ENCODE data around the gene FARP2.

DNA sequence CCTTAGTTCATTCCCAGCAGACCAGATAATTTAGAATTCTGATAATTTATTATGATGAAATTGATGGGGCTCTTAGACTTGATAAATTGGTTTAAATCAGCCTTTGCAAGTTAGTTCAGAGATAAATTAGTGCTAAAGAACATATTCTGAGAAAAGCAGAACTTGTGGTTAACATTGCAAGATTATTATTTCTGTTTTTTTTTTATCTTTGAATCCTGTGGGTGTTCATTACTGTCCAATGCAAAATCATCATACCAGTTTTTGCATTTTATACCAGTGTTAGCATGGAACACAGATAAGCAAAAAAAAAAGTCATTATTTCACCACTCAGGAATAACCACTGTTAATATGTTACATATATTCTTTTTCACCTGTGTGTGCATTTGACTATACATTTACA lies 31.3 kb upstream of the FARP2 start:
- TF ChIP-seq, protein P1, sequence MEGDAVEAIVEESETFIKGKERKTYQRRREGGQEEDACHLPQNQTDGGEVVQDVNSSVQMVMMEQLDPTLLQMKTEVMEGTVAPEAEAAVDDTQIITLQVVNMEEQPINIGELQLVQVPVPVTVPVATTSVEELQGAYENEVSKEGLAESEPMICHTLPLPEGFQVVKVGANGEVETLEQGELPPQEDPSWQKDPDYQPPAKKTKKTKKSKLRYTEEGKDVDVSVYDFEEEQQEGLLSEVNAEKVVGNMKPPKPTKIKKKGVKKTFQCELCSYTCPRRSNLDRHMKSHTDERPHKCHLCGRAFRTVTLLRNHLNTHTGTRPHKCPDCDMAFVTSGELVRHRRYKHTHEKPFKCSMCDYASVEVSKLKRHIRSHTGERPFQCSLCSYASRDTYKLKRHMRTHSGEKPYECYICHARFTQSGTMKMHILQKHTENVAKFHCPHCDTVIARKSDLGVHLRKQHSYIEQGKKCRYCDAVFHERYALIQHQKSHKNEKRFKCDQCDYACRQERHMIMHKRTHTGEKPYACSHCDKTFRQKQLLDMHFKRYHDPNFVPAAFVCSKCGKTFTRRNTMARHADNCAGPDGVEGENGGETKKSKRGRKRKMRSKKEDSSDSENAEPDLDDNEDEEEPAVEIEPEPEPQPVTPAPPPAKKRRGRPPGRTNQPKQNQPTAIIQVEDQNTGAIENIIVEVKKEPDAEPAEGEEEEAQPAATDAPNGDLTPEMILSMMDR (IDR thresholded peaks at IDR 0.05), result no peak
- no peak for TF ChIP-seq POLR2AphosphoS5 (IDR thresholded peaks at IDR 0.05)
